H9 (cell line): Measurements from ENCODE around the gene ATF3. TPM values are rescaled to one million over a fixed set of nuclear protein-coding genes. Genes with fewer than 3 reads are reported as not detected.

ENCODE experiments used
- DNase-seq: peaks from one replicate; pipeline ENCODE4 v3.0.0-alpha.2; 2017
- H2AFZ ChIP-seq: one replicate; pipeline ENCODE4 v1.6.1; 2013; ENCODE audit warnings: mild to moderate bottlenecking, low read length, control low read depth, moderate library complexity
- H2AK5ac ChIP-seq: 2 replicates; pipeline ENCODE4 v1.6.1; 2013; ENCODE audit warnings: low read length, control low read depth, mixed read lengths; ENCODE audit not compliant: insufficient read length
- H2BK120ac ChIP-seq: one replicate; pipeline ENCODE4 v1.6.1; 2013; ENCODE audit warnings: low read depth, mild to moderate bottlenecking, low read length, control low read depth, inconsistent platforms; ENCODE audit not compliant: poor library complexity, severe bottlenecking
- H2BK12ac ChIP-seq: 2 replicates; pipeline ENCODE4 v1.6.1; 2013; ENCODE audit warnings: low read length, control low read depth, mixed read lengths, low read depth; ENCODE audit not compliant: insufficient read length
- H2BK15ac ChIP-seq: 2 replicates; pipeline ENCODE4 v1.6.1; 2013; ENCODE audit warnings: low read depth, low read length, control low read depth
- H2BK20ac ChIP-seq: one replicate; pipeline ENCODE4 v1.6.1; 2013; ENCODE audit warnings: low read depth, mild to moderate bottlenecking, low read length, control low read depth, inconsistent platforms; ENCODE audit not compliant: poor library complexity, severe bottlenecking
- H2BK5ac ChIP-seq: 2 replicates; pipeline ENCODE4 v1.6.1; 2013; ENCODE audit warnings: low read length, control low read depth, mixed read lengths; ENCODE audit not compliant: insufficient read length
- H3K14ac ChIP-seq: 2 replicates; pipeline ENCODE4 v1.6.1; 2013; ENCODE audit warnings: low read length, control low read depth; ENCODE audit not compliant: insufficient read depth
- H3K18ac ChIP-seq: 2 replicates; pipeline ENCODE4 v1.6.1; 2013; ENCODE audit warnings: low read depth, mild to moderate bottlenecking, mixed read lengths, low read length, control low read depth; ENCODE audit not compliant: insufficient read length
- H3K23ac ChIP-seq: 2 replicates; pipeline ENCODE4 v1.6.1; 2013; ENCODE audit warnings: low read length, control low read depth, mixed read lengths, low read depth; ENCODE audit not compliant: insufficient read length
- H3K23me2 ChIP-seq: 2 replicates; pipeline ENCODE4 v1.6.1; 2013; ENCODE audit warnings: low read depth, mild to moderate bottlenecking, mixed read lengths, low read length, control low read depth; ENCODE audit not compliant: insufficient read length, poor library complexity, severe bottlenecking
- H3K27ac ChIP-seq: 2 replicates; pipeline ENCODE4 v1.5.1; 2013; ENCODE audit warnings: low read length, control low read depth, mixed read lengths, low read depth; ENCODE audit not compliant: insufficient read length
- H3K27me3 ChIP-seq: 2 replicates; pipeline ENCODE4 v1.6.1; 2013; ENCODE audit warnings: low read length, control low read depth, inconsistent platforms; ENCODE audit not compliant: insufficient read depth
- H3K4ac ChIP-seq: 2 replicates; pipeline ENCODE4 v1.6.1; 2013; ENCODE audit warnings: low read depth, mild to moderate bottlenecking, control low read depth, inconsistent platforms, low read length, moderate library complexity
- H3K4me1 ChIP-seq: 2 replicates; pipeline ENCODE4 v1.6.1; 2013; ENCODE audit warnings: low read length, control low read depth, inconsistent platforms; ENCODE audit not compliant: insufficient read depth
- H3K4me2 ChIP-seq: 2 replicates; pipeline ENCODE4 v1.6.1; 2013; ENCODE audit warnings: low read length, control low read depth, mixed read lengths; ENCODE audit not compliant: insufficient read length, insufficient read depth
- H3K56ac ChIP-seq: 2 replicates; pipeline ENCODE4 v1.6.1; 2013; ENCODE audit warnings: low read depth, mild to moderate bottlenecking, mixed read lengths, low read length, control low read depth; ENCODE audit not compliant: insufficient read length
- H3K79me1 ChIP-seq: 2 replicates; pipeline ENCODE4 v1.6.1; 2013; ENCODE audit warnings: low read depth, mild to moderate bottlenecking, moderate library complexity, low read length, control low read depth, inconsistent platforms; ENCODE audit not compliant: insufficient read depth, poor library complexity, severe bottlenecking
- H3K79me2 ChIP-seq: 2 replicates; pipeline ENCODE4 v1.6.1; 2013; ENCODE audit warnings: low read length, control low read depth, inconsistent platforms; ENCODE audit not compliant: insufficient read depth
- H3K9ac ChIP-seq: 2 replicates; pipeline ENCODE4 v1.6.1; 2013; ENCODE audit warnings: low read length, control low read depth, mixed read lengths; ENCODE audit not compliant: insufficient read length; ENCODE audit errors: extremely low read depth
- H3K9me3 ChIP-seq: one replicate; pipeline ENCODE4 v1.6.1; 2013; ENCODE audit warnings: low read depth, low read length, inconsistent platforms; ENCODE audit not compliant: control insufficient read depth
- H3T11ph ChIP-seq: one replicate; pipeline ENCODE4 v1.6.1; 2013; ENCODE audit warnings: mild to moderate bottlenecking, low read length, control low read depth, inconsistent platforms
- H4K20me1 ChIP-seq: one replicate; pipeline ENCODE4 v1.6.1; 2013; ENCODE audit not compliant: control insufficient read depth, insufficient read length, insufficient read depth
- H4K5ac ChIP-seq: 2 replicates; pipeline ENCODE4 v1.6.1; 2013; ENCODE audit warnings: low read depth, mild to moderate bottlenecking, mixed read lengths, low read length, control low read depth; ENCODE audit not compliant: insufficient read length
- H4K8ac ChIP-seq: replicated peaks from 2 replicates; pipeline ENCODE4 v1.6.1; 2013; ENCODE audit warnings: low read length, control low read depth, mixed read lengths, low read depth; ENCODE audit not compliant: insufficient read length
- H4K91ac ChIP-seq: 2 replicates; pipeline ENCODE4 v1.6.1; 2013; ENCODE audit warnings: low read depth, mild to moderate bottlenecking, moderate library complexity, mixed read lengths, low read length, control low read depth; ENCODE audit not compliant: insufficient read length
- H3K27ac Mint-ChIP-seq, 3 experiments: 2 replicates in 2 of 3; 3 replicates in 1 of 3; pipeline ENCODE4 v1.8.0; 2020 to 2021; ENCODE audit warnings: mixed read lengths in 3 of 3, mild to moderate bottlenecking in 1 of 3, moderate library complexity in 1 of 3
- H3K27me3 Mint-ChIP-seq: 2 replicates; pipeline ENCODE4 v1.8.0; 2021; ENCODE audit warnings: low read depth, mild to moderate bottlenecking, moderate library complexity, mixed read lengths
- H3K36me3 Mint-ChIP-seq, 3 experiments: 2 replicates in 2 of 3; 3 replicates in 1 of 3; pipeline ENCODE4 v1.8.0; 2020 to 2021; ENCODE audit warnings: low read depth in 3 of 3, mixed read lengths in 3 of 3; ENCODE audit not compliant: insufficient read depth in 1 of 3
- H3K4me1 Mint-ChIP-seq, 2 experiments: 2 replicates each; pipeline ENCODE4 v1.8.0; 2020; ENCODE audit warnings: mixed read lengths in 2 of 2
- H3K4me3 Mint-ChIP-seq, 2 experiments: 2 replicates in 1 of 2; 3 replicates in 1 of 2; pipeline ENCODE4 v1.8.0; 2020 to 2021; ENCODE audit warnings: mild to moderate bottlenecking in 2 of 2, mixed read lengths in 2 of 2, moderate library complexity in 1 of 2
- H3K9me3 Mint-ChIP-seq, 2 experiments: 2 replicates in 1 of 2; 3 replicates in 1 of 2; pipeline ENCODE4 v1.8.0; 2020; ENCODE audit warnings: mild to moderate bottlenecking in 2 of 2, mixed read lengths in 2 of 2, moderate library complexity in 1 of 2
- WGBS: extraction: QIAGEN DNeasy Blood & Tissue Kit; methylation state at CpG from one replicate; pipeline ENCODE4 v1.1.7; 2013; ENCODE audit warnings: missing lambda C conversion rate, low lambda C conversion rate, mixed read lengths; ENCODE audit not compliant: insufficient read length; ENCODE audit errors: extremely low coverage; 5-methylcytosine and 5-hydroxymethylcytosine counted together
- total RNA-seq: library from RNA; stranded (reverse); gene quantifications from 2 replicates; pipeline ENCODE4 v1.2.1, GENCODE V29; 2021
- TF ChIP-seq, protein P1 (sequence below): fragments of 200-600 bp; sonication (generic); conservative IDR thresholded peaks from 3 replicates; pipeline ENCODE4 v1.8.0; 2021; ENCODE audit warnings: antibody characterized with exemption, mild to moderate bottlenecking

ATF3 gene
- total RNA-seq, 1 experiment from 2014 or later: 14.7 TPM

DNA sequence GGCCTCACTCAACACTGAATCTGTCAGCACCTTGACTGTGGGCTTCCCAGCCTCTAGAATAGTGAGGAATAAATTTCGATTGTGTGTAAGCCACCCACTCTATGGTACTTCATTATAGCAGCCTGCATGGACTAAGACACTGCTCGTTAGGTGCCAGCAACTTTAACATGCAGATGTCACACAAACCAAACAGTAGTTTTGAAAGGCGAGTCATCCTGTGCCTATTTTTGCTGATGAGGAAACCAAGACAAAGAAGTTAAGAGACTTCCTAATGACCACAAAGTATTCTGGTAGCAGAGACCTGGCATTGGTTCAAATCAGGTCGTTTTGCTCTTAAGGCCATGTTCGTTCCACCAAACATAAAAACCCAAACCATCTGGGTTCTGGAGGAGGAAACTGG is 48.2 kb downstream of the ATF3 start:
- Histone ChIP-seq H3K27me3 (no peaks in the 10 kb centered on the region), H3K4me1 (no peaks in the 10 kb centered on the region), H3K9ac (no peak overlapping the region), H2AFZ (no peak overlapping the region), H4K5ac (no peak overlapping the region), H3K23me2 (no peaks in the 10 kb centered on the region), H3K23ac (no peak overlapping the region), H3K14ac (no peak overlapping the region), H2BK12ac (no peak overlapping the region), H3K27ac (no peak overlapping the region), H3K4ac (no peak overlapping the region), H4K8ac (no peak overlapping the region), H2BK15ac (no peak overlapping the region), H4K20me1 (no peaks in the 10 kb centered on the region), H3K79me1 (no peaks in the 10 kb centered on the region), H3T11ph (no peak overlapping the region), H4K91ac (no peak overlapping the region), H2BK5ac (no peak overlapping the region), H3K18ac (no peak overlapping the region), H2AK5ac (no peak overlapping the region), H3K56ac (no peak overlapping the region), H2BK20ac (no peak overlapping the region), H2BK120ac (no peak overlapping the region), H3K4me2 (no peak overlapping the region), H3K9me3 (no peaks in the 10 kb centered on the region), H3K79me2 (no peaks in the 10 kb centered on the region)
- peaks cover 14 to 15% of the 10 kb centered on the region in 2 experiments; a peak in 3 of 4 replicates for H3K4me1 Mint-ChIP-seq
- H3K36me3 Mint-ChIP-seq: peaks cover 0 to 16% (median 0%) of the 10 kb centered on the region in 3 experiments; a peak in 3 of 7 replicates
- WGBS: no CpG with 5 or more reads among the region's 5 CpGs
- no peak for DNase-seq
- H3K4me3 Mint-ChIP-seq: no peak overlapping the region
- TF ChIP-seq, protein P1, sequence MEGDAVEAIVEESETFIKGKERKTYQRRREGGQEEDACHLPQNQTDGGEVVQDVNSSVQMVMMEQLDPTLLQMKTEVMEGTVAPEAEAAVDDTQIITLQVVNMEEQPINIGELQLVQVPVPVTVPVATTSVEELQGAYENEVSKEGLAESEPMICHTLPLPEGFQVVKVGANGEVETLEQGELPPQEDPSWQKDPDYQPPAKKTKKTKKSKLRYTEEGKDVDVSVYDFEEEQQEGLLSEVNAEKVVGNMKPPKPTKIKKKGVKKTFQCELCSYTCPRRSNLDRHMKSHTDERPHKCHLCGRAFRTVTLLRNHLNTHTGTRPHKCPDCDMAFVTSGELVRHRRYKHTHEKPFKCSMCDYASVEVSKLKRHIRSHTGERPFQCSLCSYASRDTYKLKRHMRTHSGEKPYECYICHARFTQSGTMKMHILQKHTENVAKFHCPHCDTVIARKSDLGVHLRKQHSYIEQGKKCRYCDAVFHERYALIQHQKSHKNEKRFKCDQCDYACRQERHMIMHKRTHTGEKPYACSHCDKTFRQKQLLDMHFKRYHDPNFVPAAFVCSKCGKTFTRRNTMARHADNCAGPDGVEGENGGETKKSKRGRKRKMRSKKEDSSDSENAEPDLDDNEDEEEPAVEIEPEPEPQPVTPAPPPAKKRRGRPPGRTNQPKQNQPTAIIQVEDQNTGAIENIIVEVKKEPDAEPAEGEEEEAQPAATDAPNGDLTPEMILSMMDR: no peak
- peaks cover 9% of the 10 kb centered on the region for H3K27me3 Mint-ChIP-seq
- H3K9me3 Mint-ChIP-seq: peaks cover 2 to 14% of the 10 kb centered on the region in 2 experiments; a peak in 4 of 5 replicates
- no peak overlapping the region for H3K27ac Mint-ChIP-seq
